ENCODE results near the gene ZNF2.
A peak's percentile ranks its signal among the peaks of the same experiment; 100 is the strongest.

The ZNF2 gene

DNA sequence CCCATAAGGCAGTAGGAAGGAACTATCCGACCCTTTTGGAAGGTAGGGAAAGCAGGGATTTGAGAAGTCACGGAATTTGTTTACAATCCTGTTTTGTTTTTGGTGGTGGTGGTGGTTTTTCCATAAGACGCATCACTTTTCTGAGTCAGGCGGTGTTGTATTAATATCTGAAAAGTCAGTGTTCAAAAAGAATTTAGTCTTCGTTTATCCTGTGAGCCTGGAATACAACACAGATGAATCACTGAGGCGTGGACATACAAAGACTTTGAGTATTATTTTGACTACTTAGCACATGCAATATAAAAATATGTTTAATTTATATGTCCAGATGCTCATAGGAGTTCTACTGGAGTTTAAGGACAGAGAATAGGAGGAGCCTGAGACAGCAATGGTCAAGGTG lies 42.5 kb downstream of the ZNF2 start:
- ChIA-PET CTCF (no interaction called here), POLR2A (no interaction called here)
- DNase-seq (ENCODE audit: extremely low spot score), result no peak
- TF ChIP-seq, protein P1, sequence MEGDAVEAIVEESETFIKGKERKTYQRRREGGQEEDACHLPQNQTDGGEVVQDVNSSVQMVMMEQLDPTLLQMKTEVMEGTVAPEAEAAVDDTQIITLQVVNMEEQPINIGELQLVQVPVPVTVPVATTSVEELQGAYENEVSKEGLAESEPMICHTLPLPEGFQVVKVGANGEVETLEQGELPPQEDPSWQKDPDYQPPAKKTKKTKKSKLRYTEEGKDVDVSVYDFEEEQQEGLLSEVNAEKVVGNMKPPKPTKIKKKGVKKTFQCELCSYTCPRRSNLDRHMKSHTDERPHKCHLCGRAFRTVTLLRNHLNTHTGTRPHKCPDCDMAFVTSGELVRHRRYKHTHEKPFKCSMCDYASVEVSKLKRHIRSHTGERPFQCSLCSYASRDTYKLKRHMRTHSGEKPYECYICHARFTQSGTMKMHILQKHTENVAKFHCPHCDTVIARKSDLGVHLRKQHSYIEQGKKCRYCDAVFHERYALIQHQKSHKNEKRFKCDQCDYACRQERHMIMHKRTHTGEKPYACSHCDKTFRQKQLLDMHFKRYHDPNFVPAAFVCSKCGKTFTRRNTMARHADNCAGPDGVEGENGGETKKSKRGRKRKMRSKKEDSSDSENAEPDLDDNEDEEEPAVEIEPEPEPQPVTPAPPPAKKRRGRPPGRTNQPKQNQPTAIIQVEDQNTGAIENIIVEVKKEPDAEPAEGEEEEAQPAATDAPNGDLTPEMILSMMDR (IDR thresholded peaks at IDR 0.05; ENCODE audit: control extremely low read depth, extremely low read depth, low read depth, missing control alignments), result no peak

DNA sequence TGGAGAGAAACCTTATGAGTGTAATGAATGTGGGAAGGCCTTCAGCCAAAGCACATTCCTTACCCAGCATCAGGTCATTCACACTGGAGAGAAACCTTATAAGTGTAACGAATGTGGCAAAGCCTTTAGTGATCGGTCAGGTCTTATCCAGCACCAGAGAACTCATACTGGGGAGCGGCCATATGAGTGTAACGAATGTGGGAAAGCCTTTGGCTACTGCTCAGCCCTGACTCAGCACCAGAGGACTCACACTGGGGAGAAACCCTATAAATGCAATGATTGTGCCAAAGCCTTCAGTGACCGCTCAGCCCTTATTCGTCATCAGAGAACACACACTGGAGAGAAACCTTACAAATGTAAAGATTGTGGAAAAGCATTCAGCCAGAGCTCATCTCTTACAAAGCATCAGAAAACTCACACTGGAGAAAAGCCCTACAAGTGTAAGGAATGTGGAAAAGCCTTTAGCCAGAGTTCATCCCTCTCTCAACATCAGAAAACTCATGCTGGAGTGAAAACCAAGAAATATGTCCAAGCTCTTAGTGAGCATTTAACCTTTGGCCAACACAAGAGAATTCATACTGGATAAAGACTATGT lies 49.5 kb downstream of the ZNF2 start:
- ChIA-PET POLR2A (no interaction called here), CTCF (no interaction called here)
- no peak for DNase-seq (ENCODE audit: extremely low spot score)
- TF ChIP-seq, protein P1 (IDR thresholded peaks at IDR 0.05; ENCODE audit: control extremely low read depth, extremely low read depth, low read depth, missing control alignments), result no peak

DNA sequence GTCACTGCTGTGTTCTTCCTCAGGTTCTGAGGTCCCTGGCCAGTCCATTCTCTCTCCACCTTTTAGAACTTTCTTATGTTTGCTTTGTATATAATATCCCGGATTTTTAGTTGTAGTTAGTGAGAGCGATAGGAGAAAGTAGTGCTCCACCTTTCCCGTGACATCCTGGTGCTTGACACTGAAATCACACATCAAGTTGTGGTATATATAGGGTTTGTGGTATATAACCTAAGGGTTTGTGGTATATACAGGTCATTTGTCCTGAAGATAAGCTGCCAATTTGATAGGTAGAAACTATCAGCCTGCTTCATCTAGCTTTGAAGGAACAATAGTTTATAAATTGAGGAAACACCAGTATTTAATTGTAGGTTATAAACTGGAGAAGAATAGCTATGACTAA lies 54.8 kb downstream of the ZNF2 start:
- DNase-seq (ENCODE audit: extremely low spot score), result no peak
- ChIA-PET POLR2A (no interaction called here), CTCF (interaction anchor here (1.6 kb wide), 1 partner anchor 11 kb away, joined by 6 read pairs; no protein-coding TSS in a partner anchor)
- TF ChIP-seq, protein P1 (IDR thresholded peaks at IDR 0.05; ENCODE audit: control extremely low read depth, extremely low read depth, low read depth, missing control alignments), result no peak

DNA sequence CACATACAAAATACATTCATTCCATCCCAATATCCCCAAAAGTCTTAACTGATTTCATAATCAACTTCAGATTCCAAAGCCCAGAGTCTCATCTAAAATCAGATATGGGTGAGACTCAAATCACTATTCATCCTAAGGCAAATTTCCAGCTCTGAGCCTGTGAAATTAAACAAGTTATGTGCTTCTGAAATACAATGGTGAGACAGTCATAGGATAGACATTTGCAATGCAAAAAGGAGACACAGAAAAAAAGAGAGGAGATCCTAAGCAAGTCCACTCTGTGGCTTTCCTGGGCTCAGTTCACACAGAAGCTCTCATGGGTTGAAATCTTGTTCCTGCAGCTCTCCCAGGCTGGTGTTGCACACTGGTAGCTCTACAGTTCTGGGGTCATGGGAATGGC lies 60.0 kb downstream of the ZNF2 start:
- no peak for DNase-seq (ENCODE audit: extremely low spot score)
- TF ChIP-seq, protein P1 (IDR thresholded peaks at IDR 0.05; ENCODE audit: control extremely low read depth, extremely low read depth, low read depth, missing control alignments), result no peak

DNA sequence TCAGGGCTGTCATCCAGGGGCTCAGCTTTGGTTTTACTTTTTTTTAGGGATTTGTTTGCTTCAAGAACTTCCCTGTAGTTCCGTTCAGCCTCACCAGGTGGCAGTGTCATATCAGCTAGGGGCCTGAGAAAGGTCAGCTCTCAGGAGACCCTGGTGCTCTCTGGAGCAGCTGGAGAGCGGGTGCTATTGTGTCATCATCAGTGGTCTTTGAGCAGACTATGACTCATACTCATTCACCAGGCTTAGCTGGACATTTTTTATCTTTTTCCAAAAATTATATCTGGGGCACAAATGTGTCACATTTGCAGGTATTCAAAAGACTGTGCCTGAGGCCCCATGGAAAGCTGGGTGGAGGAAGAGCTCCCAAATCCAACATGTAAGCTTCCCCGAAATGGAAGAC lies 66.1 kb downstream of the ZNF2 start:
- ChIA-PET CTCF (interaction anchor here (0.7 to 2.7 kb wide), 19 partner anchors 8 to 492 kb away, joined by 3 to 11 read pairs (median 3); partner anchors contain the start of genes ZNF2 and ZNF514), POLR2A (no interaction called here)
- DNase-seq (ENCODE audit: extremely low spot score), result peak; percentile 47
- TF ChIP-seq, protein P1 (IDR thresholded peaks at IDR 0.05; ENCODE audit: control extremely low read depth, extremely low read depth, low read depth, missing control alignments), result peak; percentile 55

More for the DNA sequence above, 60.0 kb downstream of the ZNF2 start:
- ChIA-PET CTCF (no interaction called here), POLR2A (no interaction called here)

DNA sequence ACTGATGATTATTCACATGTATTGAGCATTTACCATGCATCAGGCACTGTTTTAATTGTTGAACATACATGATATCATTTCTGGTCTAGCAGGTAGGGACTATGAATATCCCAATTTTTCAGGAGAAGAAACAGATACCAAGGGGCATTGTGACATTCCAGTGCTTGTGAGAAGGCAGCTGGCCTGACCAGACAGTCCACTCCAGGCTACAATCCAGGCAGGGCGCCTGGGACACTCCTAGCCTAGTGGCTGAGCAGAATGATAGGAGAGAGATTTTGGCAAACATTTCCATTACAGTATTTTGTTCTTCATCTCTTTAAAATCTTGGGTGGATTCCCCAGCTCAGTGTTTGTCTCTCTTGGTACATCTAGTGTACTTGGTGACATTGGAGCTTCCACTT lies 66.6 kb downstream of the ZNF2 start:
- CTCF ChIA-PET, result interaction anchor here (0.7 to 2.7 kb wide), 15 partner anchors 9 to 157 kb away, joined by 3 to 11 read pairs (median 3); partner anchors contain the start of gene ZNF514
- POLR2A ChIA-PET, result no interaction called here
- TF ChIP-seq, protein P1 (IDR thresholded peaks at IDR 0.05; ENCODE audit: control extremely low read depth, extremely low read depth, low read depth, missing control alignments), result no peak
- no peak for DNase-seq (ENCODE audit: extremely low spot score)

All from GM10248 (cell line).